SK-N-SH treated with all-trans-retinoic acid at 6 μM for 48 hours (cell line): ENCODE results near the gene CPT1A.
A peak's percentile ranks its signal among the peaks of the same experiment; 100 is the strongest.
"Not testable (repeated sequence)": the region's sequence is repeated elsewhere in the genome, so short reads cannot be mapped to it uniquely, and the experiment has no call there.

Experiments used
- ATAC-seq: fragments of 200-7000 bp; cut with Tn5 transposase; 3 replicates; pipeline ENCODE4 v1.9.1; 2020; ENCODE audit warnings: mild to moderate bottlenecking, moderate library complexity
- ARNTL ChIP-seq: fragments of 450-650 bp; formaldehyde crosslinking; IDR thresholded peaks from 2 replicates; pipeline ENCODE4 v1.5.0; 2020; ENCODE audit warnings: low read depth, mild to moderate bottlenecking, moderate library complexity, borderline replicate concordance
- BACH2 ChIP-seq: fragments of 250-450 bp; sonication (Bioruptor Pico); IDR thresholded peaks from 2 replicates; pipeline ENCODE4 v1.9.0; 2021; ENCODE audit warnings: mild to moderate bottlenecking, borderline replicate concordance
- CSDC2 ChIP-seq: fragments of 250-450 bp; sonication (Bioruptor Pico); IDR thresholded peaks from 2 replicates; pipeline ENCODE4 v1.5.0; 2020; ENCODE audit warnings: mild to moderate bottlenecking, moderate library complexity
- ESRRG ChIP-seq: fragments of 250-450 bp; sonication (Bioruptor Pico); IDR thresholded peaks from 2 replicates; pipeline ENCODE4 v1.6.1; 2021; ENCODE audit warnings: mild to moderate bottlenecking
- GLIS3 ChIP-seq: fragments of 250-450 bp; sonication (Bioruptor Pico); IDR thresholded peaks from 2 replicates; pipeline ENCODE4 v1.5.0; 2020; ENCODE audit warnings: mild to moderate bottlenecking, moderate library complexity
- OSR1 ChIP-seq: fragments of 250-450 bp; sonication (Bioruptor Pico); IDR thresholded peaks from 2 replicates; pipeline ENCODE4 v1.8.0; 2022; ENCODE audit warnings: moderate library complexity, mild to moderate bottlenecking, inconsistent platforms
- RARB ChIP-seq: fragments of 250-450 bp; sonication (Bioruptor Pico); IDR thresholded peaks from 2 replicates; pipeline ENCODE4 v1.8.0; 2021; ENCODE audit warnings: mild to moderate bottlenecking, moderate library complexity
- SNAI2 ChIP-seq: fragments of 250-450 bp; sonication (Bioruptor Pico); IDR thresholded peaks from 2 replicates; pipeline ENCODE4 v1.5.0; 2020; ENCODE audit warnings: mild to moderate bottlenecking, moderate library complexity
- ZC3H10 ChIP-seq: fragments of 250-450 bp; sonication (Bioruptor Pico); IDR thresholded peaks from 2 replicates; pipeline ENCODE4 v1.5.1; 2021; ENCODE audit warnings: mild to moderate bottlenecking, moderate library complexity
- ZFP3 ChIP-seq: fragments of 250-450 bp; sonication (Bioruptor Pico); IDR thresholded peaks from 2 replicates; pipeline ENCODE4 v1.5.0; 2020; ENCODE audit warnings: mild to moderate bottlenecking, moderate library complexity
- ZNF565 ChIP-seq: fragments of 450-650 bp; formaldehyde crosslinking; conservative IDR thresholded peaks from 2 replicates; pipeline ENCODE4 v1.5.0; 2020; ENCODE audit warnings: low read depth, mild to moderate bottlenecking, moderate library complexity
- ZNF70 ChIP-seq: fragments of 450-650 bp; formaldehyde crosslinking; IDR thresholded peaks from 2 replicates; pipeline ENCODE4 v1.5.0; 2020; ENCODE audit warnings: mild to moderate bottlenecking, moderate library complexity
- TF ChIP-seq, protein P1 (sequence below): fragments of 250-450 bp; sonication (Bioruptor Pico); IDR thresholded peaks from 2 replicates; pipeline ENCODE4 v1.5.1; 2020; ENCODE audit warnings: low read depth, mild to moderate bottlenecking, moderate library complexity
- TF ChIP-seq, protein P2 (sequence below): fragments of 250-450 bp; sonication (Bioruptor Pico); IDR thresholded peaks from 2 replicates; pipeline ENCODE4 v1.8.0; 2020; ENCODE audit warnings: mild to moderate bottlenecking, moderate library complexity, borderline replicate concordance
- TF ChIP-seq, protein P3 (sequence below): fragments of 250-450 bp; sonication (Bioruptor Pico); IDR thresholded peaks from 2 replicates; pipeline ENCODE4 v1.8.0; 2021; ENCODE audit warnings: low read depth, mild to moderate bottlenecking, moderate library complexity, borderline replicate concordance
- TF ChIP-seq, protein P4 (sequence below): fragments of 250-450 bp; sonication (Bioruptor Pico); IDR thresholded peaks from 2 replicates; pipeline ENCODE4 v1.5.0; 2020; ENCODE audit warnings: mild to moderate bottlenecking, moderate library complexity

CPT1A gene

DNA sequence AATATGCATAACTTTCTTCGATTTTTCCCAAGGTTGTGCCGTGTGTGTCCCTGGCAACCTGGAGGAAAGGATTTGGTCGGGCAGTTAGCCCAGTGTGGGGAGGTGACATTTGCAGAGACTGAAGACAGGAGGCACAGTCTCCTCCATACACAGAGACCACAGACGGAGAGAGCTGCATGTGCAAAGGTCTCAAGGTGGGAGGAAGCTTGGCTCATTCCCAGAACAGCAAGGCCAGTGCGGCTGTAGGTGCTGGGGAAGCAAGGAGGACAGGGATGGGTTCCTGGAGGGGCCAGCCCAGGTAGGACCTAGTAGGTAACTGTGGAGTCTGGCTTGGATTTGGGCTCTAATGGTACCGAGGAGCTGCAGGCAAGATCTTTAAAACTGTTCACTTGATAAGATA is 20.7 kb upstream of the CPT1A start:
- ATAC-seq: no peak
- TF ChIP-seq ZC3H10: no peak
- TF ChIP-seq CSDC2 (CRISPR knock-in tag): no peak
- TF ChIP-seq ZNF70: no peak
- TF ChIP-seq, all 23 proteins: peak for 0

DNA sequence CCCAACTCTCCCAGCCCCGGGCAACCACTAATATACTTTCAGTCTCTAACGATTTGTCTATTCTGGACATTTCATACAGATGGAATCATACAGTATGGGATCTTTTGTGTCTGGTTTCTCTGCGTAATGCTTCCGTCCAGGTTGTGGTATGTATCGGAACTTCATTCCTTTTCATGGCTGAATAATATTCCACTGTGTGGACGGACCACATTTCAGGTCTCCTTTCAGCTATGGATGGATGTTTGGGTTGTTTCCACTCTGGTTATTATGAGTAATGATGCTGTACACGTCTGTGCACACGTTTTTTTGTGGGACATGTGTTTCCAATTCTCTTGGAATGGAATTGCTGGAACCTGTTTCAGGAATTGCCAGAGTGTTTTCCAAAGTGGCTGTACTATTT is 17.4 kb upstream of the CPT1A start:
- no peak for ATAC-seq
- TF ChIP-seq ZC3H10 (no peak), ZFP3 (no peak), ZNF565 (CRISPR knock-in tag) (no peak), BACH2 (no peak), SNAI2 (CRISPR knock-in tag) (no peak), RARB (CRISPR knock-in tag) (no peak)
- TF ChIP-seq, protein P1, sequence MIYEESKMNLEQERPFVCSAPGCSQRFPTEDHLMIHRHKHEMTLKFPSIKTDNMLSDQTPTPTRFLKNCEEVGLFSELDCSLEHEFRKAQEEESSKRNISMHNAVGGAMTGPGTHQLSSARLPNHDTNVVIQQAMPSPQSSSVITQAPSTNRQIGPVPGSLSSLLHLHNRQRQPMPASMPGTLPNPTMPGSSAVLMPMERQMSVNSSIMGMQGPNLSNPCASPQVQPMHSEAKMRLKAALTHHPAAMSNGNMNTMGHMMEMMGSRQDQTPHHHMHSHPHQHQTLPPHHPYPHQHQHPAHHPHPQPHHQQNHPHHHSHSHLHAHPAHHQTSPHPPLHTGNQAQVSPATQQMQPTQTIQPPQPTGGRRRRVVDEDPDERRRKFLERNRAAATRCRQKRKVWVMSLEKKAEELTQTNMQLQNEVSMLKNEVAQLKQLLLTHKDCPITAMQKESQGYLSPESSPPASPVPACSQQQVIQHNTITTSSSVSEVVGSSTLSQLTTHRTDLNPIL (CRISPR knock-in tag): no peak
- TF ChIP-seq, protein P2, sequence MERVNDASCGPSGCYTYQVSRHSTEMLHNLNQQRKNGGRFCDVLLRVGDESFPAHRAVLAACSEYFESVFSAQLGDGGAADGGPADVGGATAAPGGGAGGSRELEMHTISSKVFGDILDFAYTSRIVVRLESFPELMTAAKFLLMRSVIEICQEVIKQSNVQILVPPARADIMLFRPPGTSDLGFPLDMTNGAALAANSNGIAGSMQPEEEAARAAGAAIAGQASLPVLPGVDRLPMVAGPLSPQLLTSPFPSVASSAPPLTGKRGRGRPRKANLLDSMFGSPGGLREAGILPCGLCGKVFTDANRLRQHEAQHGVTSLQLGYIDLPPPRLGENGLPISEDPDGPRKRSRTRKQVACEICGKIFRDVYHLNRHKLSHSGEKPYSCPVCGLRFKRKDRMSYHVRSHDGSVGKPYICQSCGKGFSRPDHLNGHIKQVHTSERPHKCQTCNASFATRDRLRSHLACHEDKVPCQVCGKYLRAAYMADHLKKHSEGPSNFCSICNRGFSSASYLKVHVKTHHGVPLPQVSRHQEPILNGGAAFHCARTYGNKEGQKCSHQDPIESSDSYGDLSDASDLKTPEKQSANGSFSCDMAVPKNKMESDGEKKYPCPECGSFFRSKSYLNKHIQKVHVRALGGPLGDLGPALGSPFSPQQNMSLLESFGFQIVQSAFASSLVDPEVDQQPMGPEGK: no peak
- TF ChIP-seq, protein P3, sequence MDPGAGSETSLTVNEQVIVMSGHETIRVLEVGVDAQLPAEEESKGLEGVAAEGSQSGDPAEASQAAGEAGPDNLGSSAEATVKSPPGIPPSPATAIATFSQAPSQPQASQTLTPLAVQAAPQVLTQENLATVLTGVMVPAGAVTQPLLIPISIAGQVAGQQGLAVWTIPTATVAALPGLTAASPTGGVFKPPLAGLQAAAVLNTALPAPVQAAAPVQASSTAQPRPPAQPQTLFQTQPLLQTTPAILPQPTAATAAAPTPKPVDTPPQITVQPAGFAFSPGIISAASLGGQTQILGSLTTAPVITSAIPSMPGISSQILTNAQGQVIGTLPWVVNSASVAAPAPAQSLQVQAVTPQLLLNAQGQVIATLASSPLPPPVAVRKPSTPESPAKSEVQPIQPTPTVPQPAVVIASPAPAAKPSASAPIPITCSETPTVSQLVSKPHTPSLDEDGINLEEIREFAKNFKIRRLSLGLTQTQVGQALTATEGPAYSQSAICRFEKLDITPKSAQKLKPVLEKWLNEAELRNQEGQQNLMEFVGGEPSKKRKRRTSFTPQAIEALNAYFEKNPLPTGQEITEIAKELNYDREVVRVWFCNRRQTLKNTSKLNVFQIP (CRISPR knock-in tag): no peak

GRCh38 chr11:68857037-68857586 is 15.4 kb upstream of the CPT1A start:
- ATAC-seq: peak; percentile 25; the same call in 2 of the 3 replicates

DNA sequence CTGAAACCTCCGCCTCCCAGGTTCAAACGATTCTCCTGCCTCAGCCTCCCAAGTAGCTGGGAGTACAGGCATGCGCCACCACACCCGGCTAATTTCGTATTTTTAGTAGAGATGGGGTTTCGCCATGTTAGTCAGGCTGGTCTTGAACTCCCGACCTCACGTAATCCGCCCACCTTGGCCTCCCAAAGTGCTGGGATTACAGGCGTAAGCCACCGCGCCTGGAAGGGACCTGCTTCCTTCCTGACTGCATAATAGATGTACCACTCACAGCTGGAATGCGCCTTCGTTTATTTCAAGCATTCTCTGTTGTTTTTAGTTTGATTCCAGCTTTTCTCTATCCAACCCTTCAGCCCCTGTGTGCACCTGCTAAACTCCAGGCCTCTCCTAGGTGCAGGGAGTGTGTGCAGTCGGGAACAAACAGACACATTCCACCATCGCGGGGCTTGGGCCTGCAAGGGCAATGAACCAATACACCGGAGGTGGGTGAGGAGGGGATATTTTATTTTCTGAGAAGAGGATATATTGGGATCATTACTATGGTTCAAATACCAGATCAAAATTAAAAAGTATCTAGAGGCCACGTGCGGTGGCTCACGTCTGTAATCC is 14.8 kb upstream of the CPT1A start:
- not testable (repeated sequence) for ATAC-seq

More at GRCh38 chr11:68857037-68857586, 15.4 kb upstream of the CPT1A start:
- TF ChIP-seq ESRRG (CRISPR knock-in tag) (no peak), BACH2 (no peak), ZNF565 (CRISPR knock-in tag) (no peak), GLIS3 (CRISPR knock-in tag) (no peak), OSR1 (no peak), ZFP3 (no peak)
- TF ChIP-seq, protein P1 (CRISPR knock-in tag): no peak
- TF ChIP-seq, protein P2: no peak

DNA sequence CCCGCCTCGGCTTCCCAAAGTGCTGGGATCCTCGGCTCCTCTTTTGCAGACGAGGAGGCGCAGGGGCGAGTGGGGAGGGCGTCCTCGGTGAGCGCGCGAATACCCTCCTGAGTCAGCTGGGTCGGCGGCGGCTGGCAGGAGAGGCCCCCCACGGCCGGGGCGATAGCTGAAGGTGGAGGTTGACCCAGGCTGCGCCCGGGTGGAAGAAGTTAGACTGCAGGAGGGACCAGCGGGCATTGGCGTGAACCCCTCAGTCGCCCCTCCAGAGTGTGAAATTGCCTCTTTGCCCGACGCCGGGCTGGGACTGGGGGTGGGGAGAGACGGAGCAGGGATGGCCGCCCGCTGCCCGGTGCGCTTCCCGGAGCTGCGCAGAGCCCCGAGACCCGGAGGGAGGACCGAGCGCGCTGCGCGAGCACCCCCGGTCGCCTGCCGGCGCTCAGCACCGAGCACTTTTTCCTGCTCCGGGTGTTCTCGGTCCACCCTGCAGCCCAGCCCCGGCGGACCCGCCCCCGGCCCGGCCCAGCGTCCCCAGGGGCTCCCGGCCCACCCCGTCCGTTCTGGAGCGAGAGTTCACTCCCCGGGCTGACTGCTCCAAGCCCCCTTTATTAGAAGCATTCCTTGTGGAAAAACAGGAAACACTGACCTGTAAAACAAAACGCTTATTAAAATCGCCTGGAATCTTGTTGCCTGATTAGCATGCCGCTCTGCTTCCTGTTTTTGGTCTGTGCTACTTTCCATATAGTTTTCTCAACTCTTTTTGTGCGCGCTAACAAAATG is 13.7 kb upstream of the CPT1A start:
- TF ChIP-seq, protein P4, sequence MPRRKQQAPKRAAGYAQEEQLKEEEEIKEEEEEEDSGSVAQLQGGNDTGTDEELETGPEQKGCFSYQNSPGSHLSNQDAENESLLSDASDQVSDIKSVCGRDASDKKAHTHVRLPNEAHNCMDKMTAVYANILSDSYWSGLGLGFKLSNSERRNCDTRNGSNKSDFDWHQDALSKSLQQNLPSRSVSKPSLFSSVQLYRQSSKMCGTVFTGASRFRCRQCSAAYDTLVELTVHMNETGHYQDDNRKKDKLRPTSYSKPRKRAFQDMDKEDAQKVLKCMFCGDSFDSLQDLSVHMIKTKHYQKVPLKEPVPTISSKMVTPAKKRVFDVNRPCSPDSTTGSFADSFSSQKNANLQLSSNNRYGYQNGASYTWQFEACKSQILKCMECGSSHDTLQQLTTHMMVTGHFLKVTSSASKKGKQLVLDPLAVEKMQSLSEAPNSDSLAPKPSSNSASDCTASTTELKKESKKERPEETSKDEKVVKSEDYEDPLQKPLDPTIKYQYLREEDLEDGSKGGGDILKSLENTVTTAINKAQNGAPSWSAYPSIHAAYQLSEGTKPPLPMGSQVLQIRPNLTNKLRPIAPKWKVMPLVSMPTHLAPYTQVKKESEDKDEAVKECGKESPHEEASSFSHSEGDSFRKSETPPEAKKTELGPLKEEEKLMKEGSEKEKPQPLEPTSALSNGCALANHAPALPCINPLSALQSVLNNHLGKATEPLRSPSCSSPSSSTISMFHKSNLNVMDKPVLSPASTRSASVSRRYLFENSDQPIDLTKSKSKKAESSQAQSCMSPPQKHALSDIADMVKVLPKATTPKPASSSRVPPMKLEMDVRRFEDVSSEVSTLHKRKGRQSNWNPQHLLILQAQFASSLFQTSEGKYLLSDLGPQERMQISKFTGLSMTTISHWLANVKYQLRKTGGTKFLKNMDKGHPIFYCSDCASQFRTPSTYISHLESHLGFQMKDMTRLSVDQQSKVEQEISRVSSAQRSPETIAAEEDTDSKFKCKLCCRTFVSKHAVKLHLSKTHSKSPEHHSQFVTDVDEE (CRISPR knock-in tag): no peak
- TF ChIP-seq ZC3H10 (no peak), SNAI2 (CRISPR knock-in tag) (no peak), ARNTL (no peak)
- TF ChIP-seq, all 23 proteins: peak for 0
- peak; percentile 42 for ATAC-seq
